Neural progenitor cell (in vitro differentiated cells): ENCODE results near the gene EPHB2. TPM values are rescaled to one million over a fixed set of nuclear protein-coding genes. Genes with fewer than 3 reads are reported as not detected.

Experiments
- DNase-seq: peaks from one replicate; pipeline ENCODE4 v3.0.0-alpha.2; 2016; ENCODE audit warnings: low spot score
- H2AFZ ChIP-seq: fragments of 200-600 bp; sonication (generic); replicated peaks from 2 replicates; pipeline ENCODE4 v1.6.1; 2016; ENCODE audit warnings: antibody characterized with exemption
- H3F3A ChIP-seq: fragments of 200-600 bp; sonication (generic); 2 replicates; pipeline ENCODE4 v1.6.1; 2016; ENCODE audit warnings: antibody characterized with exemption, low read depth
- H3K27ac ChIP-seq: fragments of 200-600 bp; sonication (generic); 2 replicates; pipeline ENCODE4 v1.5.1; 2016; ENCODE audit warnings: mild to moderate bottlenecking
- H3K27me3 ChIP-seq: fragments of 200-600 bp; sonication (generic); 2 replicates; pipeline ENCODE4 v1.6.1; 2016; ENCODE audit warnings: mild to moderate bottlenecking, moderate library complexity
- H3K36me3 ChIP-seq: fragments of 200-600 bp; sonication (generic); 2 replicates; pipeline ENCODE4 v1.5.1; 2016
- H3K4me1 ChIP-seq: fragments of 200-600 bp; sonication (generic); 2 replicates; pipeline ENCODE4 v1.6.1; 2016; ENCODE audit warnings: mixed run types
- H3K4me2 ChIP-seq: fragments of 200-600 bp; sonication (generic); 2 replicates; pipeline ENCODE4 v1.6.1; 2016
- H3K4me3 ChIP-seq: fragments of 200-600 bp; sonication (generic); 2 replicates; pipeline ENCODE4 v1.5.1; 2016
- H3K79me2 ChIP-seq: fragments of 200-600 bp; sonication (generic); 2 replicates; pipeline ENCODE4 v1.6.1; 2016; ENCODE audit warnings: low read depth
- H3K9ac ChIP-seq: fragments of 200-600 bp; sonication (generic); 2 replicates; pipeline ENCODE4 v1.6.1; 2016
- H3K9me3 ChIP-seq: fragments of 200-600 bp; sonication (generic); 2 replicates; pipeline ENCODE4 v1.5.1; 2016; ENCODE audit warnings: low read depth
- H4K20me1 ChIP-seq: fragments of 200-600 bp; sonication (generic); 2 replicates; pipeline ENCODE4 v1.6.1; 2016; ENCODE audit warnings: low read depth
- H3K27ac Mint-ChIP-seq: 3 replicates; pipeline ENCODE4 v1.8.0; 2021; ENCODE audit warnings: mixed read lengths
- H3K27me3 Mint-ChIP-seq: 2 replicates; pipeline ENCODE4 v1.8.0; 2022; ENCODE audit warnings: low read depth, mild to moderate bottlenecking, inconsistent platforms, moderate library complexity, mixed read lengths; ENCODE audit not compliant: insufficient read depth
- H3K36me3 Mint-ChIP-seq: 3 replicates; pipeline ENCODE4 v1.8.0; 2021; ENCODE audit warnings: mixed read lengths
- H3K4me1 Mint-ChIP-seq: 3 replicates; pipeline ENCODE4 v1.8.0; 2021; ENCODE audit warnings: mixed read lengths
- H3K4me3 Mint-ChIP-seq: 3 replicates; pipeline ENCODE4 v1.8.0; 2021; ENCODE audit warnings: mild to moderate bottlenecking, moderate library complexity, mixed read lengths
- H3K9me3 Mint-ChIP-seq: 3 replicates; pipeline ENCODE4 v1.8.0; 2020; ENCODE audit warnings: mixed read lengths
- CTCF ChIP-seq: fragments of 200-600 bp; sonication (generic); IDR thresholded peaks from 2 replicates; pipeline ENCODE4 v1.5.1; 2017; ENCODE audit warnings: antibody characterized with exemption, mild to moderate bottlenecking
- EZH2 ChIP-seq: fragments of 200-600 bp; sonication (generic); IDR thresholded peaks from 2 replicates; pipeline ENCODE4 v1.6.1; 2017; ENCODE audit warnings: antibody characterized with exemption, mild to moderate bottlenecking, moderate library complexity
- EZH2phosphoT487 ChIP-seq: fragments of 200-600 bp; sonication (generic); IDR thresholded peaks from 2 replicates; pipeline ENCODE4 v1.6.1; 2017; ENCODE audit warnings: antibody characterized with exemption
- total RNA-seq: library from RNA; depleted of rRNA; stranded (reverse); fragments of >200 nt; gene quantifications from 2 replicates; pipeline ENCODE4 v1.2.3, GENCODE V29; 2015; ENCODE audit warnings: low replicate concordance

The EPHB2 gene
- total RNA-seq, 1 donor from 2014 or later = 38.3 TPM

- Histone ChIP-seq H3F3A (peaks cover 51% of the 10 kb centered on the region), H3K4me2 (peak overlapping the region; percentile 71), H4K20me1 (no peaks in the 10 kb centered on the region), H3K27me3 (no peaks in the 10 kb centered on the region), H3K4me1 (peaks cover 39% of the 10 kb centered on the region), H3K79me2 (no peaks in the 10 kb centered on the region), H3K4me3 (no peak overlapping the region), H3K36me3 (no peaks in the 10 kb centered on the region), H2AFZ (no peak overlapping the region), H3K9me3 (no peaks in the 10 kb centered on the region), H3K9ac (no peak overlapping the region), H3K27ac (peak overlapping the region; percentile 91)
- no peaks in the 10 kb centered on the region for H3K9me3 Mint-ChIP-seq
- peaks cover 4% of the 10 kb centered on the region for H3K27me3 Mint-ChIP-seq
- no peak for TF ChIP-seq CTCF
- TF ChIP-seq EZH2 = no peak
- peaks cover 8% of the 10 kb centered on the region for H3K36me3 Mint-ChIP-seq
- H3K27ac Mint-ChIP-seq = peak overlapping the region; percentile 48
- no peak for DNase-seq
- peak overlapping the region; percentile 4 for H3K4me3 Mint-ChIP-seq
- H3K4me1 Mint-ChIP-seq = peaks cover 36% of the 10 kb centered on the region
These were observed 165.2 kb downstream of the EPHB2 start for GRCh38 chr1:22875841-22876240.

- peaks cover 8% of the 10 kb centered on the region for H3K36me3 Mint-ChIP-seq
- Histone ChIP-seq H3K9ac (no peak overlapping the region), H3F3A (peaks cover 51% of the 10 kb centered on the region), H3K9me3 (no peaks in the 10 kb centered on the region), H3K79me2 (no peaks in the 10 kb centered on the region), H3K4me2 (peak overlapping the region; percentile 71), H3K27me3 (no peaks in the 10 kb centered on the region), H4K20me1 (no peaks in the 10 kb centered on the region), H3K4me1 (peaks cover 39% of the 10 kb centered on the region), H3K36me3 (no peaks in the 10 kb centered on the region), H2AFZ (no peak overlapping the region), H3K27ac (peak overlapping the region; percentile 91), H3K4me3 (peak overlapping the region; percentile 11)
- H3K27me3 Mint-ChIP-seq = peaks cover 4% of the 10 kb centered on the region
- no peak overlapping the region for H3K27ac Mint-ChIP-seq
- no peaks in the 10 kb centered on the region for H3K9me3 Mint-ChIP-seq
- TF ChIP-seq CTCF (no peak), EZH2phosphoT487 (no peak), EZH2 (no peak)
- peaks cover 36% of the 10 kb centered on the region for H3K4me1 Mint-ChIP-seq
- no peak overlapping the region for H3K4me3 Mint-ChIP-seq
- DNase-seq = peak; percentile 94
These were observed 165.9 kb downstream of the EPHB2 start for GRCh38 chr1:22876359-22877111.

- H3K27ac Mint-ChIP-seq = no peak overlapping the region
- Histone ChIP-seq H3K36me3 (no peaks in the 10 kb centered on the region), H3K9me3 (no peaks in the 10 kb centered on the region), H3K9ac (no peak overlapping the region), H3K4me2 (peak overlapping the region; percentile 71), H3K4me3 (no peak overlapping the region), H2AFZ (no peak overlapping the region), H3K27ac (peak overlapping the region; percentile 91), H4K20me1 (no peaks in the 10 kb centered on the region), H3K4me1 (peaks cover 39% of the 10 kb centered on the region), H3K27me3 (no peaks in the 10 kb centered on the region), H3K79me2 (no peaks in the 10 kb centered on the region), H3F3A (peaks cover 51% of the 10 kb centered on the region)
- no peaks in the 10 kb centered on the region for H3K9me3 Mint-ChIP-seq
- peaks cover 6% of the 10 kb centered on the region for H3K36me3 Mint-ChIP-seq
- no peak overlapping the region for H3K4me3 Mint-ChIP-seq
- H3K27me3 Mint-ChIP-seq = peaks cover 4% of the 10 kb centered on the region
- DNase-seq = no peak
- TF ChIP-seq EZH2 (no peak), EZH2phosphoT487 (no peak), CTCF (no peak)
- H3K4me1 Mint-ChIP-seq = peaks cover 36% of the 10 kb centered on the region
These were observed 166.7 kb downstream of the EPHB2 start for GRCh38 chr1:22877112-22877915.
